ENCODE data around the gene TDRD12. TPM values are rescaled to one million over a fixed set of nuclear protein-coding genes. Genes with fewer than 3 reads are reported as not detected.
"Not testable (repeated sequence)": the region's sequence is repeated elsewhere in the genome, so short reads cannot be mapped to it uniquely, and the experiment has no call there.

Gene TDRD12
- polyA plus RNA-seq, 4 donors = 0.11 to 1.2 (median 0.67) TPM

DNA sequence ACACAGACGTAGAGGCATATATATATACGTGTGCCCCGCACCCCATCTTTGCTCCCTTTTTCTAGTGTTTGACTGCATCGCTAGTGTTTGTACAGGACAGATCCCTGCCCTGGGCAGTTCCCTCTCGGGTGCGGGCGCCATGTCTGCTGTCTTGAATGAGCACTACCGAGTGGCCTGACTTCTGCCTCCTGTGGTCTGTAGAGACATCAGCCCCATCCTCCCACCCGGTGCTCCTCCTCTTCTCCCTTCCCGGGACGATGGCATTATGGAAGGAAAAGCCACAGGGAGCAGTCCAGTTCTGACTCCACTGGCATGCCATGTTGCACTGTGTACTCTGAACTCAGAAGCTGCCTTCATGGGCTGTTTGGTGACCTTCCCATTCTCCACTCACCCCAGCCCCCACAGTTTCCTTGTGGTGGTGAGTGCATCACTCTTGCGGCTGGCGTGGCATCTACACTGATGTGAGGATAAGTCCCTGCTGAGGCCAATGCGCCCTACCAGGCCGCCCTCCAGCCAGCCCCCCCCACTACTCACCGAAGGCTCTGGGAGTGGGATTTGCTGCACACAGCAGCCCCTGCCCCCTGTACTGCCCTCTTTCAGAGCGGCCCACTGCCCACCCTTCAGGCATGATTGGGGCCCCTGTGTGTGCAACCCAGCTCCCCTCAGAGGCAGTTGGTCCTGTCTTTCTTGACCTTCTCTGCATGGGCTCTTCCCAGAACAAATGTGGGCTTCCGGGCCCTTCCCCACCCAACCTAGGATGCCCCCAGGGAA lies 25.2 kb downstream of the TDRD12 start:
- no peak for DNase-seq (ENCODE audit: low read depth in 4 of 4, low spot score in 2 of 4)

DNA sequence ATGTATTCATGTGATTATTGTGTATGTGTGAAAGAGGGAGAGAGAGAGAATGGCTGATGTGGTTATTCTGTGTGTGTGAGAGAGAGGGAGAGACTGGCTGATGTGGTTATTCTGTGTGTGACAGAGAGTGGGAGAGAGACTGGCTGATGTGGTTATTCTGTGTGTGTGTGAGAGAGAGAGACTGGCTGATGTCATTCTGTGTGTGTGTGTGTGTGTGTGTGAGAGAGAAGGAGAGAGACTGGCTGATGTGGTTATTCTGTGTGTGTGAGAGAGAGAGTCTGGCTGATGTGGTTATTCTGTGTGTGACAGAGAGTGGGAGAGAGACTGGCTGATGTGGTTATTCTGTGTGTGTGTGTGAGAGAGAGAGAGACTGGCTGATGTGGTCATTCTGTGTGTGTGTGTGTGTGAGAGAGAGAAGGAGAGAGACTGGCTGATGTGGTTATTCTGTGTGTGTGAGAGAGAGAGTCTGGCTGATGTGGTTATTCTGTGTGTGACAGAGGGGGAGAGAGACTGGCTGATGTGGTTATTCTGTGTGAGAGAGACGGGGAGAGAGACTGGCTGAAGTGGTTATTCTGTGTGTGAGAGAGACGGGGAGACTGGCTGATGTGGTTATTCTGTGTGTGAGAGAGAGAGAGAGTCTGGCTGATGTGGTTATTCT lies 26.2 kb downstream of the TDRD12 start:
- not testable (repeated sequence) for DNase-seq (ENCODE audit: low read depth in 4 of 4, low spot score in 2 of 4)

DNA sequence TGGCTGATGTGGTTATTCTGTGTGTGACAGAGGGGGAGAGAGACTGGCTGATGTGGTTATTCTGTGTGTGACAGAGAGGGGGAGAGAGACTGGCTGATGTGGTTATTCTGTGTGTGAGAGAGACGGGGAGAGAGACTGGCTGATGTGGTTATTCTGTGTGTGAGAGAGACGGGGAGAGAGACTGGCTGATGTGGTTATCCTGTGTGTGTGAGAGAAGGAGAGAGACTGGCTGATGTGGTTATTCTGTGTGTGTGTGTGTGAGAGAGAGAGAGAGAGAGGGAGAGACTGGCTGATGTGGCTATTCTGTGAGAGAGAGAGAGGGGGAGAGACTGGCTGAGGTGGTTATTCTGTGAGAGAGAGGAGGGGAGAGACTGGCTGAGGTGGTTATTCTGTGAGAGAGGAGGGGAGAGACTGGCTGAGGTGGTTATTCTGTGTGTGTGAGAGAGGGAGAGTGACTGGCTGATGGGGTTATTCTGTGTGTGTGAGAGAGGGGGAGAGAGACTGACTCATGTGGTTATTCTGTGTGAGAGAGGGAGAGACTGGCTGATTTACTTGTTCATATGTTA lies 27.1 kb downstream of the TDRD12 start:
- DNase-seq (ENCODE audit: low read depth in 4 of 4, low spot score in 2 of 4) = not testable (repeated sequence)

DNA sequence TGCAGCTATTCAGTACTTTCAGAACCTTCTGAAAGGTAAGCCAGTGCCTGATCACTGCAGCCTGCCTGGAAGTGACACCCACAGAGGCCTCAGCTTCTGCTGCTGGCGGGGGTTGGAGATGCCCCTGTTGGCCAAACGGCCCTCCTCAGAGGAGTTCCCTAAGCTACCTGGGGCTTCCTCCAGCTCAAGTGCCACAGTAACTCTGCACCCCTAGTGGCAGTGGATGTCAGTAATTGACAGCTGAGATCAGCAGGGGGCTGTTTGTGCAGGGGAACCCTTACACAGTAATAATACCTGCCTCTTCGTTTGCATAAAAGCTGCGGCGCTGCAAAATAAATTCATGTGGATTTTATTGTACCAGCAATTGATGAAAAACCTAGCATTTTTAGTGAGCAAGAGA lies 28.9 kb downstream of the TDRD12 start:
- no peak for DNase-seq (ENCODE audit: low read depth in 4 of 4, low spot score in 2 of 4)

DNA sequence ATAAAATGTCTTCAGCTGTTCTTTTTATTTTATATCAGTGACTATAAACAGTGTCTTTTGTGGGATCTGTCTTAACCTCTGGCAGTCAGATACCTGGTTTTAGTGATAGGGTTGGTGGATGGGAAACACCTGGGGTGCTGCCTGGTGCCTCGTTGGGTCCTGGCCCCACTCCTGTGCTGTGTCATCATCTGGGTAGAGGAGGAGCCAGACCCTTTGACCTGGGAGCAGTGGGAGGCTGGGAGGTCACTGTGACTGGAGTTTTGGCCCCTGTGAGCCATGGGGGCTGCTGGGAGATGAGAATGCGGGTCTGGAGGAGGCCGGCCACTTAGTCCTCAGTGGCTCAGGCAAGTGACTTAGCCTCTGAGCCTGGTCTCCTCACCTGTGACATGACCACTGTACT lies 29.4 kb downstream of the TDRD12 start:
- no peak for DNase-seq (ENCODE audit: low read depth in 4 of 4, low spot score in 2 of 4)

DNA sequence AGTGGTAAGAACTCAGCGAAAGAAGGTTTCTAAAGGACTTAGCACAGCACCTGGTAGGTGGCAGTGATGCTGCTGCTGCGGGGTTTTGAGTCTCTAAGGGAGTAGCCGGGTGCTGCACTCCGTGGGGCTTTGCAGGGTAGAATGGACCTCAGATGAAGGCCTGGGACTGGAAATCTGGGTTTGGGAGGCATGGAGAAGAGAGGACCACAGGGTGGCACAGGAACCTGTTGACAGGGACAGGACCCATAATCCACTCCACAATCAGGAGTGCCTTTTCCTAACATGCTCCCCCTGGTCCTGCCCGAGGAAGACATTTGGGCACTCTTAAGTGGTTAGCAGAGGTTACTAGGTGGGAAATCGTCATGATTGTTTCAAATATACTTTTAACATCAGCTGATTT lies 29.8 kb downstream of the TDRD12 start:
- DNase-seq (ENCODE audit: low read depth in 4 of 4, low spot score in 2 of 4) = no peak

DNA sequence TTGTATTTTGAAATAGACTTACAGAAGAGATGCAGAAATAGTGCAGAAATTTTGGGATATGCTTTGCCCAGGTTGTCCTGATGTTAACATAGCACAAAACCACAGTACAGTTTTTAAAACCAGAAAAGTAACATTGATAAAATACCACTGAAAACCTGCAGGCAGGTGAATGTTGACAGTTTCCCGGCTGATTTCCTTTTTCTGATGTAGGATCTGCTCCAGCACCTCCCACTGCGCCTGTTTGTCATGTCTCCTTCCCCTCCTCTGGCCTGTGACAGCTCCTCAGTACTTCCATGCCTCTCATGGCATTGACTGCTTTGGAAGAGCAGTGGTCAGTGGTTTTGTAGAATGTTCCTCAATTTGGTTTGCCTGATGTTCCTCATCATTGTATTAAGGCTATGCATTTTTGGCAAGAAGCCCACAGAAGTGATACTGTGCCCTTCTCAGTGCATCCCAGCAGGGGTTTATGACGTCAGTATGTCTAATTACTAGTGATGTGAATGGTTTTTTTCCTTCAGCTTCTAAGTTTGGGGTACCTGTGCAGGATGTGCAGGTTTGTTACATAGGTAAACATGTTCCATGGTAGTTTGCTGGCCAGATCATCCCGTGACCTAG lies 31.0 kb downstream of the TDRD12 start:
- DNase-seq (ENCODE audit: low read depth in 4 of 4, low spot score in 2 of 4) = no peak

DNA sequence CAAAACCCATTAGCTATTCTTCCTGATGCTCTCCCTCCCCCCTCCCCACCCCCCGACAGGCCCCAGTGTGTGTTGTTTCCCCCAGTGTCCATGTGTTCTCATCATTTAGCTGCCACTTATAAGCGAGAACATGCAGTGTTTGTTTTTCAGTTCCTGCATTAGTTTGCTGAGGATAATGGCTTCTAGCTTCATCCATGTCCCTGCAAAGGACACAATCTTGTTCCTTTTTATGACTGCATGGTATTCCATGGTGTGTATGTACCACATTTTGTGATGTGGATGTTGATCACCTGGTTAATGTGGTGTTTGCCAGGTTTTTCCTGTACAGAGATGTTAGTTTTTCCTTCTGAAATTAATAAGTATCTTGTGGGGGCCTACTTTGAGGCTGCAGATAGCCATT lies 31.5 kb downstream of the TDRD12 start:
- DNase-seq (ENCODE audit: low read depth in 4 of 4, low spot score in 2 of 4) = no peak

DNA sequence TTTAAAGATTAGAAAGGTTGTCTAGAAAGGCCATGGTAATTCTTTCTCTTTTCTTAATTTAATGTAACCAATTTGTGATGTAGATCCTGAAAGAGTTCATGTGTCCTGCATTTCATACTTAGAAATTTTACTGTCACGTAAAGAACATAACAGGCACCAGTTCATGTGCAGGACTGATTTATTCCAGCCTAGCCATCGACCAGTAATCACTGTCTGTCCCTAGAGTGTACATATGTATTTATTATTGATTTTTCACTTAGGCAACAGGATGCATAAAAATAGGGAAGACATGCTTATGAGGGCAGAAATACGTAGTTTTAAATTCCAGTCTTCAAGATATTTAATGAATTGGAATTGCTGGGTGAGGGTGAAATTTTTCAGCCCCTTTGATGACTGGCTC lies 37.6 kb downstream of the TDRD12 start:
- DNase-seq (ENCODE audit: low read depth in 4 of 4, low spot score in 2 of 4) = no peak

DNA sequence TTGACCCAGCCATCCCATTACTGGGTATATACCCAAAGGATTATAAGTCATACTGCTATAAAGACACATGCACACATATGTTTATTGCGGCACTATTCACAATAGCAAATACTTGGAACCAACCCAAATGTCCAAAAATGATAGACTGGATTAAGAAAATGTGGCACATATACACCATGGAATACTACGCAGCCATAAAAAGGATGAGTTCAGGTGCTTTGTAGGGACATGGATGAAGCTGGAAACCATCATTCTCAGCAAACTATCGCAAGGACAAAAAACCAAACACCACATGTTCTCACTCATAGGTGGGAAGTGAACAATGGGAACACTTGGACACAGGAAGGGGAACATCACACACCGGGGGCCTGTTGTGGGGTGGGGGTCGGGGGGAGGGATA lies 45.8 kb downstream of the TDRD12 start:
- DNase-seq (ENCODE audit: low read depth in 4 of 4, low spot score in 2 of 4) = not testable (repeated sequence)

DNA sequence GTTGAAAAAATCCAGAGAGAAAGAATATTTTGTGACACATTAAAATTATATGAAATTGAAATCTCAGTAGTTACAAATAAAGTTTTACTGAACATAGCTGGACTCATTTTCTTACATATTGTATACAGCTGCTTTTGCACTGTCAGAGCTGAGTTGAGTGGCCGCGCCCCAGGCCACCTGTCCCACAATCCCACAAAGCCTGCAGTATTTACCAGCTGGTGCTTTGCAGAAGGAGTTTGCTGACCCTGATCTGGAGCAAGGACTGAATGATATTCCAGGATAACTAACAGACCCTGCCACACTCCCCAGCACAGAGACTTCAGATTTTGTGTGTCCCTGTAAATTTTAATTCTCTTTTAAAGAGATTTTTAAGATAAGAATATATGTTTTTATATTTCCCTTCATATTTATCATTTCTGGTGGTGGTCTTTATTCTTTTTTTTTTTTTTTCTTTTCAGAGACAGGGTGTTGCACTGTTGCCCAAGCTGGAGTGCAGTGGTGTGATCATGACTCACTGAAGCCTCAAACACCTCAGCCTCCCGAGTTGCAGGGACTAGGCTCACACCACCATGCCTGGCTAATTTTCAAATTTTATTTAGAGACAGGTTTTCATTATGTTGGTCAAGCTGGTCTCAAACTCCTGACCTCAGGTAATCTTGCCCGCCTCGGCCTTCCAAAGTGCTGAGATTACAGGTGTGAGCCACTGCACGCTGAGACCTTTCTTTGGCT lies 48.5 kb downstream of the TDRD12 start:
- DNase-seq (ENCODE audit: low read depth in 4 of 4, low spot score in 2 of 4) = no peak

DNA sequence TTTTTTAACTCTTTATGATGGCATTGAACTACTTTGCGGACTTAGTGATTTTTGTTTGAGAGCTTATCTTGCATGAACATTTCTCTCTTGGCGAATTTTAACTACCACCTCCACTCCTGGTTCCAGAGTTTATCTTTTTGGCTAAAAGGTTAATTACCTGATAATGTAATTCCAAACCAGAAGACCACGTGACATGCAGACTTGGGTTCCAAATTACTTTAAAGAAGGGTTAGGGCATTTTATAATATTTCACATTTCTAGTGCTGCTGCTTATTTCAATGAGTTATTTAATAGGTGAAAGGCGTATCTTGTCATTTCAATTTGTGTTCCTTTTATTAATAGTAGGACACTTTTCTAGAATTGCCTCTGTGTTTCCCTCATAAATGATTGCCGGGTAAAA lies 52.0 kb downstream of the TDRD12 start:
- DNase-seq (ENCODE audit: low read depth in 4 of 4, low spot score in 2 of 4) = no peak

DNA sequence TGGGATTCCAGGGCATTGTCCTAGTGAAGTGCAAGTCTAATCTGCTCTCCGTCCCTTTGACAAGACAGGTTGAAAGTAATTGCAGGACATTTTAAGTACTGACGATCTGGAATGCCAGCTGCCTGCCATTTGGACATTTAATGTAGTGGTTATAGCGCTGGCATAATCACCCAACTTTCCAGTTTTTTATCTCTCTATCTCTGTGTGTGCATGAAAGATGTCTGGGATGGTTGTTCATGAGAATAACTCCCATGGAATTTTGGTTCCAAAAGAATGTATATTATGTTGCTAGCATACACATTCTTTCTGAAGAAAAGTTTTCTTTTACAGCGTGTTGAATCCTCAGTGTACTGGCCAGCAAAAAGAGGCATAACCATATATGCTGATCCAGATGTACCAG lies 53.6 kb downstream of the TDRD12 start:
- DNase-seq (ENCODE audit: low read depth in 4 of 4, low spot score in 2 of 4) = no peak

DNA sequence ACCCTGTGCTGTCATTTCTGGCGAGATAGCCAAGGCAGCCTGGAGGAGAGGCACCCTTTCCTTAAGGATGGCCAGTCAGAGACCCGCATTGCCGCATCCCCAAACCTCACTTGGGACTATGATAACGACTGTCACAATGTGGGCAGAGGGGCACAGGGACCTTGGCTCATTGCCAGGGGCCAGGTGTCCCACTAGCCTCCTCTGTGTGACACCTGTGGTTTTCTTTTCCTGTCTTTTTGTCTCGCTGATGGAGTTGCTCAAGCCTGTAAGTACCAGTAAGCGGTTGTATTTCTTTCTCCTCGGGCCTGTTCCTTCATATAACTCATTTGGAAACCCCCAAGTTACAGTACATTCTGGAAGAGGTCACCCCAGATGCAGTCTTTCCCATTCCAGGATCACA lies 59.5 kb downstream of the TDRD12 start:
- no peak for DNase-seq (ENCODE audit: low read depth in 4 of 4, low spot score in 2 of 4)

DNA sequence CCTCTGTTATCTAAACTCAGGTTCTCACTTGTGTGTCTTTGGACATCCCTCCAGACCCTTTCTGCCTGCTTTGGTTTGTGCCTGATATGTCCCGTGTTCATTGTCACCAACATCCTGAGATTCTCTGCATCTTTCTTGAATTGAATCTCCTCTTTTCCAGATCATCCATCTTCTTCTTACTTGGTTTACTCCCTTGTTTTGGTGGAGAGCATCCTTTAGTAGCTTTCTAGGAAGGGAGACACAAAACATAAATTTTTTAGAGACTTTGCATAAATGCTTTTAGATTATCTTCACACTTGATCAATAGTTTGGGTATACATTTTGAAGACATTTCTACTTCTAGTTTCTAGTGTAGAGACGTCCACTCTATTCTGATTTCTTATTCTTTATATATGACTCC lies 61.7 kb downstream of the TDRD12 start:
- DNase-seq (ENCODE audit: low read depth in 4 of 4, low spot score in 2 of 4) = no peak

DNA sequence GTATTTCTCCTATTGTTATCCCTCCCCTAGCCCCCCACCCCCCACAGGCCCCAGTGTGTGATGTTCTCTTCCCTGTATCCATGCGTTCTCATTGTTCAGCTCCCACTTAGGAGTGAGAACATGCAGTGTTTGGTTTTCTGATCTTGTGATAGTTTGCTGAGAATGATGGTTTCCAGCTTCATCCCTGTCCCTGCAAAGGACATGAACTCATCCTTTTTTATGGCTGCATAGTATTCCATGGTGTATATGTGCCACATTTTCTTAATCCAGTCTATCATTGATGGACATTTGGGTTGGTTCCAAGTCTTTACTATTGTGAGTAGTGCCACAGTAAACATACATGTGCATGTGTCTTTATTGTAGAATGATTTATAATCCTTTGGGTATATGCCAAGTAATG lies 62.5 kb downstream of the TDRD12 start:
- DNase-seq (ENCODE audit: low read depth in 4 of 4, low spot score in 2 of 4) = not testable (repeated sequence)

DNA sequence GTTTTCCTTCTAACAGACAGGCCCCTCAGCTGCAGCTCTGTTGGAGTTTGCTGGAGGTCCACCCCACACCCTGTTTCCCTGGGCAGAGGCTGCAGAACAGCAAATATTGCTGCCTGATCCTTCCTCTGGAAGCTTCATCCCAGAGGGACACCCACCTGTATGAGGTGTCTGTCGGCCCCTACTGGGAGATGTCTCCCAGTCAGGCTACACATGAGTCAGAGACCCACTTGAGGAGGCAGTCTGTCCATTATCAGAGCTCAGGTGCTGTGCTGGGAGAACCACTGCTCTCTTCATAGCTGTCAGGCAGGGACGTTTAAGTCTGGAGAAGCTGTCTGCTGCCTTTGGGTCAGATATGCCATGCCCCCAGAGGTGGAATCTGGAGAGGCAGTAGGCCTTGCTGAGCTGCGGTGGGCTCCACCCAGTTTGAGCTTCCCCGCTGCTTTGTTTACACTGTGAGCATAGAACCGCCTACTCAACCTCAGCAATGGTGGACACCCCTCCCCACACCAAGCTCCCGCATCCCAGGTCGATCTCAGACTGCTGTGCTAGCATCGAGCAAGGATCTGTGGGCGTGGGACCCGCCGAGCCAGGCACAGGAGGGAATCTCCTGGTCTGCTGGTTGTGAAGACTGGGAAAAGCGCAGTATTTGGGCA lies 67.7 kb downstream of the TDRD12 start:
- DNase-seq (ENCODE audit: low read depth in 4 of 4, low spot score in 2 of 4) = not testable (repeated sequence)

DNA sequence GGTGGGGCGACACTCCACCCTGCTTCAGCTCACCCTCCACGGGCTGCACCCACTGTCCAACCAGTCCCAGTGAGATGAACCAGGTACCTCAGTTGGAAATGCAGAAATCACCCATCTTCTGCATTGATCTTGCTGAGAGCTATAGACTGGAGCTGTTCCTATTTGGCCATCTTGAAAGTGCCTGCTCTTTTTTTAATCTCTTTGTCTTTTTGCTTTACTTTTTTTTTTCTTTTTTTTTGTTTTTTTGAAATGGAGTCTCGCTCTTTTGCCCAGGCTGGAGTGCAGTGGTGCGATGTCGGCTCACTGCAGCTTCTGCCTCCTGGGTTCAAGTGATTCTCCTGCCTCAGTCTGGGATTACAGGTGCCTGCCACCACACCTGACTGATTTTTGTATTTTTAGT lies 68.3 kb downstream of the TDRD12 start:
- DNase-seq (ENCODE audit: low read depth in 4 of 4, low spot score in 2 of 4) = not testable (repeated sequence)

DNA sequence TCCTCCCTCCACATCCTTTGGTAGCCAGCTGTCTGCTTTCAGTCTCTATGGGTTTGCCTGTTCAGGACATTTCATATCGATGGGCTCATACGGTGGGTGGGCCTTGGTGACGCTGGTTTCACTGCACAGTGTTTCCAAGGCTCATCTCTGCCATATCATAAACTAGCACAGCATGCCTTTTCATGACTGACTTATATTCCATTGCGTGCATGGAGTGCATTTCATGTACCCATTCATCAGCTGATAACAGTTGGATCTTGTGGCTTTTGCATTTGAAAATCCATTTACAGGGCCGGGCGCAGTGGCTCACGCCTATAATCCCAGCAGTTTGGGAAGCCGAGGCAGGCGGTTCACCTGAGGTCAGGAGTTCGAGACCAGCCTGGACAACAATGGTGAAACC lies 69.9 kb downstream of the TDRD12 start:
- no peak for DNase-seq (ENCODE audit: low read depth in 4 of 4, low spot score in 2 of 4)

DNA sequence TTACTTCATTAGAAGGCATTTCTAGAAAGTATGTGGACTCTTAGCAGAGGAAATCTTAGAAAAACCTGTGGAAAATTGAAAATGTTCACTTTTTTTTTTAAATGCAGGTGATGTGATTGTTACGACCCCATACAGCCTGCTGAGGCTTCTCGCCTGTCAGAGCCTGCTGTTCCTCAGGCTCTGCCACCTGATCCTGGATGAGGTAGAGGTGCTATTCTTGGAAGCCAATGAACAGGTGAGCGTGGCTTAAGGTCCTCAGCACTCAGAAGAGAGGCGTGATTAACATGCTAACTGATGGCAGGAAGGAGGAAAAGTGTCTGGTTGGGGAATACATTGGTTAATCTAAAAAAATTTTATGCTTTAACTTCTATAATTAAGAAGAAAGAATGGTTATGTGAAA lies 78.6 kb downstream of the TDRD12 start:
- no peak for DNase-seq (ENCODE audit: low read depth in 4 of 4, low spot score in 2 of 4)
